ENCODE results near the gene MSL3. TPM values are rescaled to one million over a fixed set of nuclear protein-coding genes. Genes with fewer than 3 reads are reported as not detected.

The MSL3 gene
- total RNA-seq, 1 experiment from 2014 or later: 26.8 TPM

- DNase-seq (ENCODE audit: low spot score): peak; percentile 92
These were observed 1.6 kb downstream of the MSL3 start for GRCh38 chrX:11759461-11760311.

DNA sequence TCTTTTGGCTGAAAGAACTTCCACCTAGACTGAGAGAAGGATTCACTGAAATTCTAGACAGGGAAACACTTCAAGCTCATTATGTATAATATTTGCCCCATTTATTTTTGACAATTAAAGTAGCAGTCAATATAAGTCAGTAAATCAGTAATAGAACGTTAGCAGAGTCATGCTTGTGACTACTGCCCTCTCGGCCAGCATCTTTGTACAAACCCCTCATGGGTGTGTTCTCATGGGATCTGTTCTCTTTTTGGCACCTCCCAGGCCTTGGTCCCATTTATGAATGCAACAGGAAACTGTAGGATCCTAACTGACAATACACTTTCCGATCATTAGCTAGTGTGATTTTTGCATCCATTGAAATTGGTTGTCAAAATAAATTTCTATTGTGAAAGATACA is 2.9 kb downstream of the MSL3 start:
- no peak for DNase-seq (ENCODE audit: low spot score)

DNA sequence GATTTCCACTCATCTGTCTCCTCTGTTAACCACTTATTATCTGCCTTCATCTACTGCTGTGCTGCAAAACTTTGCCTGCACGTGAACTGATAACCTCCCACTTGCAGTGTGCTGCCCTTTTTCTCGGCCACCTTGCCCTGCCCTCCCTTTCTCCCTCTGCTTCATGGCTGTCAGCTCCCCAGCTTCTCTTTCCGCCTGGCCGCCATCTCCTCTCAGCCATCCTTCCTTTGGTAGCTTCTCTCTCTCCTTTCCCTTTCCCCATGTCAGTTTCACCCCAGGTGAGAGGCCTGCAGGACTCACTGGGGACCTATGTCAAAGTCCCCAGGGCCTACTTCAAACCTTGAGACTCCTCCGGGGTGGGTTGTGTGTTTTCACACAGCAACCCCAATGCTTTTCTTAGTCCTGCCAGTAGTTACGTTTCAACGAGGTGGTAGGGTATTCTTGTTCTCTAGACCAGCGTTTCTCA is 6.6 kb downstream of the MSL3 start:
- DNase-seq (ENCODE audit: low spot score): no peak

DNA sequence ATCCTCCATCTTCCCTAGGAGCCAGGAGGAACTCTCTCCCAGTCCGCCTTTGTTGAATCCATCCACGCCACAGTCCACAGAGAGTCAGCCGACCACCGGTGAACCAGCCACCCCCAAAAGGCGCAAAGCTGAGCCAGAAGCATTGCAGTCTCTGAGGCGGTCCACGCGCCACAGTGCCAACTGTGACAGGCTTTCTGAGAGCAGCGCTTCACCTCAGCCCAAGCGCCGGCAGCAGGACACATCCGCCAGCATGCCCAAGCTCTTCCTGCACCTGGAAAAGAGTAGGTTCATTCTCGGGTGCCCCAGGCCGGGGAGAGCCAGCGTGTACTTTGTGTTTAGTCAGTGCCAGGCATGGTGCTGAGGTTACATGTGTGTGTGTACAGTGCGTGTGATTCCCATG is 7.4 kb downstream of the MSL3 start:
- no peak for DNase-seq (ENCODE audit: low spot score)

- no peak for DNase-seq (ENCODE audit: low spot score)
These were observed 8.4 kb downstream of the MSL3 start for GRCh38 chrX:11766487-11766886.

GRCh38 chrX:11768039-11768438 is 10.0 kb downstream of the MSL3 start:
- no peak for DNase-seq (ENCODE audit: low spot score)

GRCh38 chrX:11770320-11770719 is 12.3 kb downstream of the MSL3 start:
- peak; percentile 56 for DNase-seq (ENCODE audit: low spot score)

DNA sequence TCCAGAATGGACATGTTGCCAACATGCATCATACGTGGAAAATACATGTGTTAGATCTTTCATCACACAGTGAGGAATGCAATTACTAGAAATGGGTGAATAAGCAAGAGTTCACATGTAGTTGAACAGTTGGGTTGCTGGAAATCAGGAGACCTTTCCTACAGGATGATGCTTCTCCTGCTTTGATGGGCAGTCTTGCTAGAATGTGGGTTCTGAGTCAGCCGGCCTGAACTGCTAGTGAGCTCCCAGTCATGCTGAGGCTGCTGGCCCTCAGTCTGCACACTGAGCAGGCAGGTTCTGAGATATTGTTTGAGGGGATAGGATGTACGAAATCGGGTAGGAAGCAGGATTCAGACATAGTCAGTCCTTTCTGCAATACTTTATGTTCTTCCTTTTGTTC is 20.2 kb downstream of the MSL3 start:
- no peak for DNase-seq (ENCODE audit: low spot score)

DNA sequence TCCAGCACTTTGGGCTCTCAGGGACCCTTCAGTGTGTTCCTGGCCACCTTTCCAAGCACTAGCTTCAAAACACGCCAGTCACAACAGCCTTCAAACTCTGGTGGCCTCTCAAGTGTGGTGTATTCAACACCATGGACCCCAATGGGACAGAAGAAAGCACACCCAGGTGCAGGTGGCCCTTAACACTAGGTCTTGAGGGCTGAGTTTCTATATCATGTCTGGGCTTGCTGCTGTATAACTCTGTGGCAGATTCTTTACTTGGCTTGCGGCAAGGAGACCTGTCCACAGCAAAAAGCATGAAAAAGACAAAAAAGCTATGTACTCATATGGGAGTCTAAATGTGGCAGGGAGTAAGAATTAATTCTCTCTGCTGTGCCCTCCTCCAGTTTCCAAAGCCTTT is 23.1 kb downstream of the MSL3 start:
- no peak for DNase-seq (ENCODE audit: low spot score)

DNA sequence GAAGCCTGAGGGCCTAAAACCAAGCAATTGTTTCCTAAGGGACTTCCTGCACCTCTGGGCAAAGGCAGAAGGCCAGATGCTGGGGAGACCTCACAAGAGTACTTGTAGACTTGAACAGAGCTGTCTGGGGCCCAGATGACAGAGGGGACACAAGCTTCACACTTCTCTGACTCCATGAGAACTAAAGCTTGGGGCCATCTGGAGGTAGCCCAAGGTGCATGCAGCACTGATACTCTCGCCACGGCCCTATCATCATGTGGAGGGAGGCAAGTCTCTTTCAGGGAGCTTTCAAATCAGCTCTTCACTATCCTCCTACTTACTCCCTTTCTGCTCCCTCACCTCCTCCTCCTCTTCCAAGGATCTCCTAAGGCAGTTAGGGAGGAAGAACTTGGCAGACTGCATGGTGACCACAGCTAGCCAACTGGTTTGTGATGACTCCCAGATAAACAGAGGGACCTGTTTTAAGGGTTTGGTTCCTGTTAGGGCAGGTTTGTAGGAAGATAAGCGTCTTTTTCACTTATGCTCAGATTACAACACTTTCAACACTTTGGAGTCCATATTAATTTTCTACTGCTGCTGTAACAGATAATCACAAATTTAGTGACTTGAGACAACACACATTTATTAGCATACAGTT is 23.8 kb downstream of the MSL3 start:
- no peak for DNase-seq (ENCODE audit: low spot score)

GRCh38 chrX:11784543-11784942 is 26.5 kb downstream of the MSL3 start:
- DNase-seq (ENCODE audit: low spot score): no peak

DNA sequence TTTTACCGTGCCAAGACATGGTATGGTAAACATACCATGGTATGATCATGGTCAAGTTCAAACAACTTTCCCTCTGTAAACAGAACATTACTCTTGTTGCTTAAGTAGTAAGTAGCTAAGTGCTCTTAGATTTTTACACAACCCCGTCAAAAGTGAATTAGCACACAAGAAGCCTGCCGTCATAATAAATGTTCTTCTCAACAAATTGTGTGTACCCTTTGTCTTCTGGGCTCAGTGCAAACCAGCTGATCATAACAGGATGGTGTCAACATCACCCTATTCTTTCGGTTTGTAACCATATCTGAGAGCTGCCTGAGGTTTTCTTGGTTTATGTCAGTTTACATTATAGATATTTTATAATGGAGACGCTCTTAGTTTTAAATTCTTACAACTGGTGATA is 28.8 kb downstream of the MSL3 start:
- DNase-seq (ENCODE audit: low spot score): no peak

- DNase-seq (ENCODE audit: low spot score): peak; percentile 5
These were observed 29.5 kb downstream of the MSL3 start for GRCh38 chrX:11787564-11787963.

DNA sequence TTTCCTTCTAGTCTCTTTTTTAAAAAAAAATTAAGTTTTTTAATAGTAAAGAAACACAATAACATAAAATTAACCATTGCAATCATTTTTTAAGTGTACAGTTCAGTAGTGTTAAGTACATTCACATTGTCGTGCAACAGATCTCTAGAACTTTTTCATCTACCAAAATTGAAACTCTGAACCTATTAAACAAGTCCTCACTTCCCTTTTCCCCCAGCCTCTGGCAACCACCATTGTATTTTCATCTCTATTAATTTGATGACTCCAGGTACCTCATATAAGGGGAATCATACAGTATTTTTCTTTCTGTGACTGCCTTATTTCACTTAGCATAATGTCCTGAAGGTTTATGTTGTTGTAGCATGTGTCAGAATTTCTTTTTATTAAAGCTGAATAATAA is 31.8 kb downstream of the MSL3 start:
- no peak for DNase-seq (ENCODE audit: low spot score)

DNA sequence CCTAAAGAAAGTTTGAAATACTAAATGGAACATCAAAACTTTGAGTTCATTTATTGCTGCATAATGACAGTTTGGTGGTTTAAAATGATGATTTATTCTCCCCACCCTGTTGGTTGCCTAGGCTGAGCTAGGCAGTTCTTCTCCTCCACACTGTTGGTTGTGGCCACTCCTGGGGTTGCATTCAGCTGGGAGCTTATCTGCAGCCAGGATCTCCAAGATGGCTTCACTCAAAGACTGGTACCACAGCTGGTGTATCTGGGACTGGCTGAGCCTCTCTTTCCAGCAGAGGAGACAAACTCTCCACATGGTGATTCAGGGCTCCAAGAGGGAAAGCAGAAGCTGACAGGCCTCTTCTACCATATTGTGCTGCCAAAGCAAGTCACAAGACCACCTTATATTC is 33.1 kb downstream of the MSL3 start:
- DNase-seq (ENCODE audit: low spot score): peak; percentile 4

GRCh38 chrX:11791537-11791936 is 33.5 kb downstream of the MSL3 start:
- no peak for DNase-seq (ENCODE audit: low spot score)

DNA sequence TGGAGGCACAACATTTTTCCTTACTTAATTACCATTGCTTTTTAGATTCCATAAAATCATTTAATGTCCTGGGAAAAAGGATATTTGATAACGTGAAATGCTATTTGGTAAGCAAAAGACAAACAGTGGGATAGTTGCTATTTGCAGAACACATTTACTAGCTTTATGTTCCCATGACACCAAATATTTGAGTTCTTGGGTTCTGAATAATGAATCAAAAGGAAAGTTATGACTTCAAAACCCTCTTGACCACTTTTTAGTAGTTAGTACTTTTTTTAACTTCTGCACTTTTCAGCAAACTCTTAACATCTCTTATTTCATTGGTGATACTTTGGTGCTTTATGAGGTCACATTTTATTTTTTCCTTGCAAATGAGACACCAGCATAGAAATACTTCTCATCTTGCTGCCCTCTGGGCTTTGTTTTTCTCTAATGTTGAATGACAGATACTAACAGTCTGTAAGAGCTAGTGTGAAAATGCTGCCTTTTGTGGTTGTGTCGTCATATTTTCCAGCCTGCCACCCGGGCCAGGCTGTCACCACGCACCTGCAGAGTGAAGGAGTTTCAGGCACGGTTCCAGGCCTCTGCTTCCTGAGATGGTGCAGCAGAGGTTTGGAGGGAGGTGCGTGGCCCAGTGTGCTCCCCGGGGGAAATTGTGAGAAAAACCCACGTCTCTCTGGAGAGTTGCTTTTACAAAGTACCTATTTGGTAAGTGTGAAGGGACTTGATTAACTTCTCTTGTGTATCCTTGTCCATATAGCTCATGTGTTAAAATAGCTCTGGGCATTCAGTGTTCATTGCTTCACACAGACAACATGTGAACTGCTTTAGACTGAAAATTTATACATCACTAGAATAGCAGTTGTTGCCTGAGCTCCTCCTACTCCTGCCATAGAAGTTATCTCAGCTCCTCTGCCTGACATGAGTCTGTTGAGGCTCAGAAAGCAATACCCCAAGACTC is 34.7 kb downstream of the MSL3 start:
- no peak for DNase-seq (ENCODE audit: low spot score)

DNA sequence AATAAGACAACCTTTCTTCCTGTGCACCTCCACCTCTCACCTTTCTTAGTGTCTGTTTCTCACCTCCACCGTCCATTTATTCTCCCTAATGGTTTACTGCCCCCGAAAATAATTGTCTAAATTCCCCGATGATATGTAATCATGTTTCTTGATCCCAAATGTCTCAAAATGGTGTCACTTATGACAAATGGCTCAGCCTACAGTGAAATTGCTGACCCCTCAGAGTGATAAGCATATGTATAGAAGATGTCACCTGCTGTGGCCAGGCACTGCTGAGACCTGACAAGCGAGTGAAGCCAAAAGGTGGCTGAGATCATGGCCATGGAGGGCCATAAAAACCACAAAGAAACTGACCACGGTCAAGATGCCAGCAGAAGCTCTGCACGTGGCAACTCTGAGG is 35.7 kb downstream of the MSL3 start:
- no peak for DNase-seq (ENCODE audit: low spot score)

DNA sequence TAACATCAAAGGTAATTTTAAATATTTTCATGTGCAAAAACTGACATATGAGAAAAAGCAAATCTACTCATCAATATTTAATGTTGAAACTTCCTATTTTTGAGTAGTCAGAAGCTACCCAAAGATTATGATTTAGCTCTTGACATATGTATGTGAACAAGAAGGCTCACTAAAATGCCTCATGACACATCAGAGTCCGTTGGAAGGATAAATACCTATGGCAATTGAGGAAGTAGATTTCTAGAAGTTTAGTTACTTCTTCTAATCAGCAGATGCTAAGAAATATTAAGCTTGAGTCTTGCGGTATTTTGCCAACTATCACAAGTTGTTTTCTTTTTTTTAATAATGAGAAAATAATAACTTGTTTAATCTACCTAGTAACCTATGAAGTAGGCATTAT is 55.3 kb downstream of the MSL3 start:
- no peak for DNase-seq (ENCODE audit: low spot score)

All from H4 (cell line).